Measurements from ENCODE around the gene TMEM11. TPM values are rescaled to one million over a fixed set of nuclear protein-coding genes. Genes with fewer than 3 reads are reported as not detected.

Gene TMEM11
- total RNA-seq, 1 experiment from 2014 or later, result 47.6 TPM

GRCh38 chr17:21170809-21171208 is 43.2 kb downstream of the TMEM11 start:
- Histone ChIP-seq H3K27ac (ENCODE audit: low read depth, low read length, poor library complexity, severe bottlenecking) (peak overlapping the region; percentile 5), H3K27me3 (replicated peaks; ENCODE audit: insufficient read depth, low read depth, low read length, poor library complexity) (no peaks in the 10 kb centered on the region), H3K4me1 (ENCODE audit: insufficient read depth, low read length, poor library complexity, severe bottlenecking) (no peaks in the 10 kb centered on the region), H3K4me3 (ENCODE audit: low read depth, low read length, poor library complexity, severe bottlenecking) (no peak overlapping the region), H3K36me3 (ENCODE audit: insufficient read depth, low read length, poor library complexity, severe bottlenecking) (no peaks in the 10 kb centered on the region), H3K9me3 (ENCODE audit: low read depth, low read length, poor library complexity, severe bottlenecking) (no peaks in the 10 kb centered on the region)
- no TSS peak for BruUV-seq (replicated peaks)
- intact Hi-C loops (cut with micrococcal nuclease; ENCODE audit: unreplicated experiment), result no loop called here
- ChIA-PET POLR2A (ENCODE audit: low non-redundant PET) (no interaction called here), CTCF (no interaction called here)
- TF ChIP-seq EZH2 (IDR thresholded peaks at IDR 0.05; ENCODE audit: borderline replicate concordance, low read depth, low read length, poor library complexity, severe bottlenecking), result no peak
- TF ChIP-seq, protein P1, sequence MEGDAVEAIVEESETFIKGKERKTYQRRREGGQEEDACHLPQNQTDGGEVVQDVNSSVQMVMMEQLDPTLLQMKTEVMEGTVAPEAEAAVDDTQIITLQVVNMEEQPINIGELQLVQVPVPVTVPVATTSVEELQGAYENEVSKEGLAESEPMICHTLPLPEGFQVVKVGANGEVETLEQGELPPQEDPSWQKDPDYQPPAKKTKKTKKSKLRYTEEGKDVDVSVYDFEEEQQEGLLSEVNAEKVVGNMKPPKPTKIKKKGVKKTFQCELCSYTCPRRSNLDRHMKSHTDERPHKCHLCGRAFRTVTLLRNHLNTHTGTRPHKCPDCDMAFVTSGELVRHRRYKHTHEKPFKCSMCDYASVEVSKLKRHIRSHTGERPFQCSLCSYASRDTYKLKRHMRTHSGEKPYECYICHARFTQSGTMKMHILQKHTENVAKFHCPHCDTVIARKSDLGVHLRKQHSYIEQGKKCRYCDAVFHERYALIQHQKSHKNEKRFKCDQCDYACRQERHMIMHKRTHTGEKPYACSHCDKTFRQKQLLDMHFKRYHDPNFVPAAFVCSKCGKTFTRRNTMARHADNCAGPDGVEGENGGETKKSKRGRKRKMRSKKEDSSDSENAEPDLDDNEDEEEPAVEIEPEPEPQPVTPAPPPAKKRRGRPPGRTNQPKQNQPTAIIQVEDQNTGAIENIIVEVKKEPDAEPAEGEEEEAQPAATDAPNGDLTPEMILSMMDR (conservative IDR thresholded peaks at IDR 0.05; ENCODE audit: low read depth, low read length), result no peak
- DNase-seq (ENCODE audit: low spot score), result no peak

- no peak for DNase-seq (ENCODE audit: low spot score)
Observed at GRCh38 chr17:21169496-21169895, 44.5 kb downstream of the TMEM11 start.

GRCh38 chr17:21168555-21168865 is 45.5 kb downstream of the TMEM11 start:
- no peaks in the 10 kb centered on the region for H3K27me3 ChIP-seq (replicated peaks; ENCODE audit: insufficient read depth, low read depth, low read length, poor library complexity)
- POLR2A ChIA-PET (ENCODE audit: low non-redundant PET), result no interaction called here
- no peak overlapping the region for H3K4me3 ChIP-seq (ENCODE audit: low read depth, low read length, poor library complexity, severe bottlenecking)
- TF ChIP-seq, protein P1 (conservative IDR thresholded peaks at IDR 0.05; ENCODE audit: low read depth, low read length), result no peak
- TF ChIP-seq EZH2 (IDR thresholded peaks at IDR 0.05; ENCODE audit: borderline replicate concordance, low read depth, low read length, poor library complexity, severe bottlenecking), result no peak
- intact Hi-C loops (cut with micrococcal nuclease; ENCODE audit: unreplicated experiment), result no loop called here
- no peaks in the 10 kb centered on the region for H3K36me3 ChIP-seq (ENCODE audit: insufficient read depth, low read length, poor library complexity, severe bottlenecking)
- no TSS peak for BruUV-seq (replicated peaks)
- H3K4me1 ChIP-seq (ENCODE audit: insufficient read depth, low read length, poor library complexity, severe bottlenecking), result no peaks in the 10 kb centered on the region
- H3K9me3 ChIP-seq (ENCODE audit: low read depth, low read length, poor library complexity, severe bottlenecking), result no peaks in the 10 kb centered on the region
- CTCF ChIA-PET, result no interaction called here
- no peak for DNase-seq (ENCODE audit: low spot score)
- no peak overlapping the region for H3K27ac ChIP-seq (ENCODE audit: low read depth, low read length, poor library complexity, severe bottlenecking)

More at GRCh38 chr17:21169496-21169895, 44.5 kb downstream of the TMEM11 start:
- Histone ChIP-seq H3K4me1 (ENCODE audit: insufficient read depth, low read length, poor library complexity, severe bottlenecking) (no peaks in the 10 kb centered on the region), H3K9me3 (ENCODE audit: low read depth, low read length, poor library complexity, severe bottlenecking) (no peaks in the 10 kb centered on the region), H3K27ac (ENCODE audit: low read depth, low read length, poor library complexity, severe bottlenecking) (no peak overlapping the region), H3K36me3 (ENCODE audit: insufficient read depth, low read length, poor library complexity, severe bottlenecking) (no peaks in the 10 kb centered on the region), H3K4me3 (ENCODE audit: low read depth, low read length, poor library complexity, severe bottlenecking) (no peak overlapping the region), H3K27me3 (replicated peaks; ENCODE audit: insufficient read depth, low read depth, low read length, poor library complexity) (no peaks in the 10 kb centered on the region)
- intact Hi-C loops (cut with micrococcal nuclease; ENCODE audit: unreplicated experiment), result no loop called here
- BruUV-seq (replicated peaks), result no TSS peak
- ChIA-PET POLR2A (ENCODE audit: low non-redundant PET) (no interaction called here), CTCF (no interaction called here)
- TF ChIP-seq EZH2 (IDR thresholded peaks at IDR 0.05; ENCODE audit: borderline replicate concordance, low read depth, low read length, poor library complexity, severe bottlenecking), result no peak
- TF ChIP-seq, protein P1 (conservative IDR thresholded peaks at IDR 0.05; ENCODE audit: low read depth, low read length), result no peak
